IMR-90 (cell line): ENCODE data around the gene MPI. TPM values are rescaled to one million over a fixed set of nuclear protein-coding genes. Genes with fewer than 3 reads are reported as not detected.
"Not testable (repeated sequence)": the region's sequence is repeated elsewhere in the genome, so short reads cannot be mapped to it uniquely, and the experiment has no call there.

Experiments used
- ATAC-seq: fragments of 200-7000 bp; cut with Tn5 transposase; 2 replicates; pipeline ENCODE4 v1.9.1; 2020; ENCODE audit warnings: low read depth, mild to moderate bottlenecking, moderate library complexity
- BruUV-seq: library from RNA; stranded (reverse); fragments of 400-500 nt; replicated peaks from 2 replicates; lab custom pipeline; 2021; lab: Mats Ljungman, UMichigan
- CTCF ChIA-PET: fragments of 300-600 bp; formaldehyde crosslinking; extraction: SDS; loops from one replicate; lab custom pipeline; 2021; ENCODE audit warnings: antibody characterized with exemption; lab: Yijun Ruan, JAX
- POLR2A ChIA-PET: fragments of 300-600 bp; sonication (Branson Sonifier 250); formaldehyde crosslinking; loops from one replicate; lab custom pipeline; 2022; ENCODE audit warnings: antibody characterized with exemption; ENCODE audit not compliant: unreplicated experiment; lab: Charles Lee
- DNase-seq: peaks from one replicate; pipeline ENCODE4 v3.0.0; 2013
- H2AFZ ChIP-seq: replicated peaks from 2 replicates; pipeline ENCODE3; 2013; ENCODE audit warnings: low read length, mild to moderate bottlenecking; ENCODE audit not compliant: poor library complexity
- H2AK5ac ChIP-seq: 2 replicates; pipeline ENCODE4 v1.6.1; 2013; ENCODE audit warnings: low read depth, low read length, inconsistent platforms
- H2AK9ac ChIP-seq: replicated peaks from 2 replicates; pipeline ENCODE3; 2013; ENCODE audit warnings: mild to moderate bottlenecking, low read depth, low read length, moderate library complexity; ENCODE audit not compliant: poor library complexity
- H2BK120ac ChIP-seq: 2 replicates; pipeline ENCODE4 v1.6.1; 2013; ENCODE audit warnings: low read depth, low read length, inconsistent platforms
- H2BK15ac ChIP-seq: 3 replicates; pipeline ENCODE4 v1.6.1; 2013; ENCODE audit warnings: low read depth, low read length, inconsistent platforms
- H2BK20ac ChIP-seq: 2 replicates; pipeline ENCODE4 v1.6.1; 2013; ENCODE audit warnings: low read depth, mild to moderate bottlenecking, inconsistent platforms, low read length, moderate library complexity
- H2BK5ac ChIP-seq: 2 replicates; pipeline ENCODE4 v1.6.1; 2013; ENCODE audit warnings: mild to moderate bottlenecking, low read depth, low read length, inconsistent platforms; ENCODE audit not compliant: poor library complexity, severe bottlenecking
- H3K14ac ChIP-seq: replicated peaks from 2 replicates; pipeline ENCODE4 v1.6.1; 2013; ENCODE audit warnings: low read depth, low read length, inconsistent platforms
- H3K18ac ChIP-seq: 2 replicates; pipeline ENCODE4 v1.6.1; 2013; ENCODE audit warnings: low read depth, low read length, control low read depth
- H3K23ac ChIP-seq: 2 replicates; pipeline ENCODE4 v1.6.1; 2013; ENCODE audit warnings: low read depth, low read length, inconsistent platforms
- H3K27ac ChIP-seq: 2 replicates; pipeline ENCODE4 v1.5.1; 2013; ENCODE audit warnings: mild to moderate bottlenecking, control low read depth, low read length; ENCODE audit not compliant: insufficient read depth
- H3K27me3 ChIP-seq: 2 replicates; pipeline ENCODE4 v1.6.1; 2013; ENCODE audit warnings: low read length; ENCODE audit not compliant: control insufficient read depth, insufficient read depth
- H3K36me3 ChIP-seq: 2 replicates; pipeline ENCODE4 v1.6.1; 2013; ENCODE audit warnings: low read length, mixed read lengths; ENCODE audit not compliant: control insufficient read depth, insufficient read depth
- H3K4ac ChIP-seq: 2 replicates; pipeline ENCODE4 v1.6.1; 2013; ENCODE audit warnings: low read depth, low read length, inconsistent platforms
- H3K4me1 ChIP-seq: 2 replicates; pipeline ENCODE4 v1.6.1; 2013; ENCODE audit warnings: low read length, mixed read lengths; ENCODE audit not compliant: control insufficient read depth, insufficient read depth
- H3K4me2 ChIP-seq: 2 replicates; pipeline ENCODE4 v1.6.1; 2013; ENCODE audit warnings: low read depth, mild to moderate bottlenecking, control low read depth, low read length, moderate library complexity
- H3K4me3 ChIP-seq: 2 replicates; pipeline ENCODE4 v1.5.1; 2013; ENCODE audit warnings: low read depth, mild to moderate bottlenecking, control low read depth, low read length, moderate library complexity; ENCODE audit not compliant: insufficient read depth
- H3K56ac ChIP-seq: 2 replicates; pipeline ENCODE4 v1.6.1; 2013; ENCODE audit warnings: low read length, inconsistent platforms; ENCODE audit not compliant: insufficient read depth; ENCODE audit errors: extremely low read depth
- H3K79me1 ChIP-seq, 2 experiments: 2 replicates each; pipeline ENCODE4 v1.6.1; 2013; ENCODE audit warnings: low read length in 2 of 2, inconsistent platforms in 1 of 2, low read depth in 1 of 2
- H3K9ac ChIP-seq: 2 replicates; pipeline ENCODE4 v1.6.1; 2013; ENCODE audit warnings: low read depth, low read length, control low read depth
- H3K9me1 ChIP-seq: 2 replicates; pipeline ENCODE4 v1.6.1; 2013; ENCODE audit warnings: low read length, inconsistent platforms; ENCODE audit not compliant: insufficient read depth
- H3K9me3 ChIP-seq: 2 replicates; pipeline ENCODE4 v1.6.1; 2013; ENCODE audit warnings: low read length; ENCODE audit not compliant: control insufficient read depth, insufficient read depth
- H4K20me1 ChIP-seq: 2 replicates; pipeline ENCODE4 v1.6.1; 2013; ENCODE audit warnings: low read length, inconsistent platforms; ENCODE audit not compliant: insufficient read depth
- H4K5ac ChIP-seq: 2 replicates; pipeline ENCODE4 v1.6.1; 2013; ENCODE audit warnings: mild to moderate bottlenecking, low read depth, low read length, control low read depth
- H4K8ac ChIP-seq, 2 experiments: 2 replicates each; pipeline ENCODE4 v1.6.1; 2013; ENCODE audit warnings: low read depth in 2 of 2, low read length in 2 of 2, control low read depth in 1 of 2, inconsistent platforms in 1 of 2
- H4K91ac ChIP-seq: 2 replicates; pipeline ENCODE4 v1.6.1; 2013; ENCODE audit warnings: low read depth, low read length, inconsistent platforms; ENCODE audit not compliant: insufficient read depth
- MAFK ChIP-seq: IDR thresholded peaks from 2 replicates; pipeline ENCODE4 v1.6.1; 2012; ENCODE audit warnings: low read depth, low read length, improper control_type of control experiment
- MAZ ChIP-seq: IDR thresholded peaks from 2 replicates; pipeline ENCODE4 v1.6.1; 2012; ENCODE audit warnings: low read depth, mild to moderate bottlenecking, low read length, improper control_type of control experiment, moderate library complexity, borderline replicate concordance
- MXI1 ChIP-seq: IDR thresholded peaks from 2 replicates; pipeline ENCODE4 v1.6.1; 2012; ENCODE audit warnings: low read depth, mild to moderate bottlenecking, low read length, moderate library complexity, borderline replicate concordance
- RFX5 ChIP-seq: IDR thresholded peaks from 2 replicates; pipeline ENCODE4 v1.8.0; 2012; ENCODE audit warnings: low read depth, mild to moderate bottlenecking, low read length, moderate library complexity
- SMC3 ChIP-seq: fragments of 150-350 bp; IDR thresholded peaks from 2 replicates; pipeline ENCODE4 v1.6.1; 2016; ENCODE audit warnings: low read depth, mild to moderate bottlenecking, antibody characterized with exemption, low read length, moderate library complexity
- USF2 ChIP-seq: fragments of 150-350 bp; IDR thresholded peaks from 2 replicates; pipeline ENCODE4 v1.6.1; 2017; ENCODE audit warnings: mild to moderate bottlenecking, antibody characterized with exemption, low read length, low read depth
- whole genome bisulfite sequencing, 2 experiments: methylation state at CpG; one replicate each; pipeline versions ENCODE4 v1.1.5 to v1.1.7; 2013; ENCODE audit warnings: missing lambda C conversion rate in 2 of 2; ENCODE audit not compliant: insufficient read length in 1 of 2; ENCODE audit errors: extremely low coverage in 2 of 2; 5-methylcytosine and 5-hydroxymethylcytosine counted together
- dilution Hi-C: fragments of 300-500 bp; cut with HindIII; formaldehyde crosslinking; loops from one replicate; pipeline ENCODE4 v1.14.3; 2018; ENCODE audit warnings: low sequenced_read_pairs; ENCODE audit not compliant: unreplicated experiment
- in situ Hi-C: fragments of 300-500 bp; cut with MboI; formaldehyde crosslinking; loops from 3 replicates; pipeline ENCODE4 v1.14.3; 2019; ENCODE audit warnings: low sequenced_read_pairs, inconsistent platforms, mixed read lengths
- intact Hi-C: fragments of 100-400 bp; cut with micrococcal nuclease; formaldehyde crosslinking; loops from 2 replicates; pipeline ENCODE4 v1.10.0; 2022
- polyA plus RNA-seq, 3 experiments: library from polyadenylated mRNA; depleted of rRNA; stranded (reverse); fragments of >200 nt; gene quantifications; 2 replicates each; pipeline ENCODE4 v1.2.3, GENCODE V29; 2012; ENCODE audit warnings: low replicate concordance in 1 of 3
- total RNA-seq: library from RNA; depleted of rRNA; stranded (reverse); fragments of >200 nt; gene quantifications from 2 replicates; pipeline ENCODE4 v1.2.3, GENCODE V29; 2012

MPI gene
- total and polyA plus RNA-seq, 2 of the 4 experiments (the other 2 are of a cell fraction) = 80.1 to 91.8 TPM

- no peak for ATAC-seq
- Histone ChIP-seq H4K91ac (no peak overlapping the region), H3K9me3 (no peaks in the 10 kb centered on the region), H2AFZ (no peak overlapping the region), H3K18ac (no peak overlapping the region), H4K20me1 (peaks cover 12% of the 10 kb centered on the region; the same call in 1 of the 2 replicates), H2BK15ac (no peak overlapping the region), H3K4me1 (no peaks in the 10 kb centered on the region), H3K79me1 (peaks cover 12 to 55% of the 10 kb centered on the region in 2 experiments), H2BK120ac (no peak overlapping the region), H3K27ac (no peak overlapping the region), H2AK5ac (no peak overlapping the region), H4K5ac (no peak overlapping the region), H3K56ac (no peak overlapping the region), H3K4me2 (no peak overlapping the region), H3K4me3 (no peak overlapping the region), H2AK9ac (no peak overlapping the region), H3K23ac (peak overlapping the region; percentile 34; the same call in 1 of the 2 replicates), H3K27me3 (no peaks in the 10 kb centered on the region), H3K4ac (no peak overlapping the region), H2BK20ac (no peak overlapping the region), H2BK5ac (no peak overlapping the region), H4K8ac (no peak overlapping the region), H3K9me1 (peaks cover 9% of the 10 kb centered on the region; the same call in 1 of the 2 replicates), H3K14ac (no peak overlapping the region), H3K36me3 (peaks cover 14% of the 10 kb centered on the region), H3K9ac (no peak overlapping the region)
- ChIA-PET CTCF (interaction anchor here (1.2 kb wide), 1 partner anchor 32 kb away, joined by 4 read pairs; no protein-coding TSS in a partner anchor), POLR2A (no interaction called here)
- in situ Hi-C loops (no loop called here), dilution Hi-C loops (no loop called here), intact Hi-C loops (no loop called here)
- no CpG with 5 or more reads among the region's 2 CpGs for WGBS, 2 experiments
- no TSS peak for BruUV-seq
- TF ChIP-seq SMC3 (no peak), MXI1 (no peak), MAZ (no peak), RFX5 (no peak), MAFK (no peak), USF2 (no peak)
- DNase-seq = no peak
These were observed 43.7 kb downstream of the MPI start for GRCh38 chr15:74933573-74933972.

GRCh38 chr15:74935193-74935592 is 45.4 kb downstream of the MPI start:
- dilution Hi-C loops, POLR2A ChIA-PET: not testable (repeated sequence)
- no CpG with 5 or more reads among the region's 3 CpGs for WGBS, 2 experiments

More at GRCh38 chr15:74935193-74935592, 45.4 kb downstream of the MPI start:
- CTCF ChIA-PET, H3K23ac ChIP-seq, H4K91ac ChIP-seq, H3K18ac ChIP-seq, H2AFZ ChIP-seq, intact Hi-C loops, H3K4me2 ChIP-seq, H3K4me3 ChIP-seq, H3K9me1 ChIP-seq, H3K4ac ChIP-seq, ATAC-seq, H3K36me3 ChIP-seq, H2AK9ac ChIP-seq, H2BK15ac ChIP-seq, H3K9me3 ChIP-seq, H3K4me1 ChIP-seq, H2AK5ac ChIP-seq, H4K5ac ChIP-seq, DNase-seq, H3K56ac ChIP-seq, H4K8ac ChIP-seq, in situ Hi-C loops, H3K9ac ChIP-seq, H2BK20ac ChIP-seq, H3K27ac ChIP-seq, H2BK5ac ChIP-seq, BruUV-seq, H3K14ac ChIP-seq, H2BK120ac ChIP-seq, H4K20me1 ChIP-seq, H3K27me3 ChIP-seq: not testable (repeated sequence)
- H3K79me1 ChIP-seq = peaks cover 6 to 46% of the 10 kb centered on the region in 2 experiments
